PC-9 (cell line): ENCODE results near the gene CAPN14.

ENCODE experiments used
- EZH2 ChIP-seq: fragments of 200-600 bp; sonication (generic); IDR thresholded peaks from 2 replicates; pipeline ENCODE4 v1.8.0; 2017; ENCODE audit warnings: antibody characterized with exemption, low read depth
- TF ChIP-seq, protein P1 (sequence below): fragments of 200-600 bp; sonication (generic); conservative IDR thresholded peaks from 2 replicates; pipeline ENCODE4 v1.6.1; 2017; ENCODE audit warnings: mixed run types, antibody characterized with exemption, mild to moderate bottlenecking, moderate library complexity

DNA sequence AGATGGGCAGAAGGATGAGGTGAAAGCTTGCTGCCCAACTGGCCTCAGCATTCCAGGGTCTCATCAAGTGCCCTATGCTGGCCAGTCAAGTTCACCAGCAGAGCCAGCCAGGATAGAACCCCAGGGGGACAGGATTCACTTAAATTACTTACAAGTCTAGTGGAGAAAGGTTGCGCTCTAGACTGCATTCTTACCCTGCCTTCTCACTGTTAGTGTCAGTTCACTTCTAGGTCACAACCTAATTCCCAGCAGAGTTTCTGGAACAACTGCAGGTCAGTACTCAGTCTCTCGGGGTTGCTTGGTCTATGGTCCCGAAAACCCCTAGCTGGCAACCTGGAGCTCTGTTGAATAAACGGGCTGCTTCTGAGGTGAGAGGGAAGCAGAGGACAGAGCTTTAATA lies 46.2 kb downstream of the CAPN14 start:
- TF ChIP-seq, protein P1, sequence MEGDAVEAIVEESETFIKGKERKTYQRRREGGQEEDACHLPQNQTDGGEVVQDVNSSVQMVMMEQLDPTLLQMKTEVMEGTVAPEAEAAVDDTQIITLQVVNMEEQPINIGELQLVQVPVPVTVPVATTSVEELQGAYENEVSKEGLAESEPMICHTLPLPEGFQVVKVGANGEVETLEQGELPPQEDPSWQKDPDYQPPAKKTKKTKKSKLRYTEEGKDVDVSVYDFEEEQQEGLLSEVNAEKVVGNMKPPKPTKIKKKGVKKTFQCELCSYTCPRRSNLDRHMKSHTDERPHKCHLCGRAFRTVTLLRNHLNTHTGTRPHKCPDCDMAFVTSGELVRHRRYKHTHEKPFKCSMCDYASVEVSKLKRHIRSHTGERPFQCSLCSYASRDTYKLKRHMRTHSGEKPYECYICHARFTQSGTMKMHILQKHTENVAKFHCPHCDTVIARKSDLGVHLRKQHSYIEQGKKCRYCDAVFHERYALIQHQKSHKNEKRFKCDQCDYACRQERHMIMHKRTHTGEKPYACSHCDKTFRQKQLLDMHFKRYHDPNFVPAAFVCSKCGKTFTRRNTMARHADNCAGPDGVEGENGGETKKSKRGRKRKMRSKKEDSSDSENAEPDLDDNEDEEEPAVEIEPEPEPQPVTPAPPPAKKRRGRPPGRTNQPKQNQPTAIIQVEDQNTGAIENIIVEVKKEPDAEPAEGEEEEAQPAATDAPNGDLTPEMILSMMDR = no peak
- TF ChIP-seq EZH2 = no peak
